GOT3 (cell line): ENCODE results near the gene BEST2.
A peak's percentile ranks its signal among the peaks of the same experiment; 100 is the strongest.
"Not testable (repeated sequence)": the region's sequence is repeated elsewhere in the genome, so short reads cannot be mapped to it uniquely, and the experiment has no call there.

ENCODE experiments used
- DNase-seq: peaks from one replicate; lab custom pipeline; 2025; ENCODE audit warnings: mixed read lengths; lab: John Stamatoyannopoulos, UW

BEST2 gene

GRCh38 chr19:12751635-12752034 is at the start of gene BEST2:
BEST2 (plus strand) TSS chr19:12751791; CDS start chr19:12752593, 802 bp downstream.
- DNase-seq, result no peak

GRCh38 chr19:12703046-12703445 is 48.5 kb upstream of the BEST2 start:
- no peak for DNase-seq

DNA sequence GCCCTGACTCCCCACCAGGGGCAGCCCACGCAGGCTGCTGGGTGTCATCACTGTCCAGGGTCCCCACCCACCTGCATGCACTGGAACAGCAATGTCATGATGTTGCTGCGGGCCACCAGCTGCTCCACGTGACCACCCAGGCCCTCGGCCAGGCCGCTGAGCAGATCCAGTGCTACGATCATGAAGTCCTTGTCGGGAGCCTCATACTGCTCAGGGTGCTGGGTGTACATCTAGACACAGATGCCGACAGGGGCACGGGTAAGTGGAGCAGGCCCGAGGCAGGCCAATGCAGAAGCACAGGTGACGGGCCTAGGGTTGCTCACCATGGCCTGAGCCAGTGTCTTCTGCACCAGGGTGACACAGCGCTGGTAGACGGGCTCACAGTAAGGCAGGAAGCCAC is 46.4 kb upstream of the BEST2 start:
- DNase-seq, result no peak

- DNase-seq, result no peak
Measured at GRCh38 chr19:12705654-12706331, 45.8 kb upstream of the BEST2 start.

GRCh38 chr19:12706332-12706718 is 45.3 kb upstream of the BEST2 start:
- DNase-seq, result no peak

- DNase-seq, result no peak
Measured at GRCh38 chr19:12708641-12709040, 43.0 kb upstream of the BEST2 start.

- DNase-seq, result no peak
Measured at GRCh38 chr19:12711187-12711586, 40.4 kb upstream of the BEST2 start.

GRCh38 chr19:12712077-12712476 is 39.5 kb upstream of the BEST2 start:
- DNase-seq, result not testable (repeated sequence)

- DNase-seq, result not testable (repeated sequence)
Measured at GRCh38 chr19:12713304-12713703, 38.3 kb upstream of the BEST2 start.

DNA sequence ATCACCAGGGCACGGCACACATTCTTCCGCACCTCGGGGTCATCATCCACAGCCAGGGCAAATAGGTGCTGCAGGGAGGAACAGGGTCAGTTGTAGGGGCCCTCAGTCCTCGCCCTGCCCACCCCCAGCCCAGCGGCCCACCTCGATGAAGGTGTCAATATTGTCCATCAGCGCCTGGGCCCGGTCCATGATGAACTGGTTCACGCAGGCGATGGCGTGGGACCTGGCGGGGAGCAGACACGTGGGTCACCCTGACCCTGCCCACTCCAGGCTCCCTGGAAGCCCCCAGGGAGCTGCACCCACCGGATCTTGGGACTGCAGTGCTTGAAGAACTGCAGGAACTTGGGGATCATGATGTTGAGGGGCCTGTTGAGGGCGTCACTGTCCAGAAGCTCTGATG is 36.5 kb upstream of the BEST2 start:
- DNase-seq, result no peak

GRCh38 chr19:12715929-12716328 is 35.7 kb upstream of the BEST2 start:
- DNase-seq, result no peak

DNA sequence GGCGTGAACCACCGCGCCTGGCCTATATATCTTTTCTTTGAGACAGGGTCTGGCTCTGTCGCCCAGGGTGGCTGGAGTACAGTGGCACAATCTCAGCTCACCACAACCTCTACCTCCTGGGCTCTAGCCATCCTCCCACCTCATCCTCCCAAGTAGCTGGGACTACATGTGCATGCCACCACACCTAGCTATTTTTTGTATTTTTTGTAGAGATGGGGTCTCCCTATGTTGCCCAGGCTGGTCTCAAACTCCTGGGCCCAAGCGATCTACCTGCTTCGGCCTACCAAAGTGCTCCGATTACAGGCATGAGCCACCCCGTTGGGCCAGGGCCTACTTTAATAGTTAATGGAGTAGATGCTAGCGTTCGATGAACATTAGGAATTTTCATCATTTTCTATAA is 31.3 kb upstream of the BEST2 start:
- no peak for DNase-seq

DNA sequence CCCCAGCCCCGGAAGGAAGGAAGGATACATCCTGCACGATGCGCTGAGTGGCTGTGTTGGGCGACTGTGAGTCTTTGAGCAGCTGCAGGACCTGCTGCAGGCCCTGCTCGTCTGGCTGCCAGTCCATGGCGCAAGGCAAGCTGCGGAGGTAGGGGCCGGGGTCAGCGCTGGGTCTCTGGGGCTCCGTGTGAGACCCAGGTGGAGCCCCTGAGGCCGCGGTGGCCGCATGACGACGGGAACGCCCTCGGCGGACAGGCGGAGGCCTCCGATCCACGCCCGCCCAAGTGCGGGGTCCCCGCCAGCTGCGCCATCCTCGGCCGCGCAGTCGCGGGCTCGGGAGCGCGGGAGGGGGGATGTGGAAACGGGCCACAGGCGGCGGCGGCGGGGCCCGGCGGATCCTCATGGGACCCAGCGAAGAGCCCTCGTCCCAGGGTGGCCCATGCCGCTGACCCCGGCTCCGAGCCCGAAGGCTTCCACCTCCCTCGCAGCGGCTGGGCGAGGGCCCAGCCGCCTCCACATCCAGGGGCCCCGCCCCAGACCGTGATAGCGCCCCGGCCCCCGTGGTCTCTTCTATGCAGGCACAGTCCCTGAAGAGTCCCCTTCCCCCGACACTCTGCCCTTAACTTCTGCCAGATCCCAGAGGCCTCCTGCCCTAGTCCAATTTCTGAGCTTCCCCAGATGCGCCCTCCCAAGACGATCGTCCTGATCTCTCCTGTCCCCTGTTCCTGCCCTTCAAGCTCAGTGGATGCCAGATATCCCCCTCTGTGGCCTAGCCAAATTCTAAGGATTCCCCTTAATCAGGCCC is 30.5 kb upstream of the BEST2 start:
- DNase-seq, result no peak

- DNase-seq, result no peak
Measured at GRCh38 chr19:12721656-12722565, 29.7 kb upstream of the BEST2 start.

GRCh38 chr19:12722566-12723380 is 28.8 kb upstream of the BEST2 start:
- peak; percentile 82 for DNase-seq

DNA sequence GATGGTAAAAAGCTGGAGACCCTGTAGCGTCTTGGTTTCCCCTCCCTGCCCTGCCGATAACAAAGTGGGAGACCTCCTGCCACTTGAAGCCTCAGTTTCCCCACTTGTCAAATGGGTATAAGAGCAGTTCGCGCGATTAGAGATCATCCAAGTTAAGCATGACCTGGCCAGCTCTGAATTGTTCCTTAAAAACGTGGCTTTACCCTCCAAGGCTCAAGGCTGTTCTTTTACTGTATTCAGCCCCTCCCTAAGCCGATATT is 28.3 kb upstream of the BEST2 start:
- no peak for DNase-seq

- DNase-seq, result no peak
Measured at GRCh38 chr19:12723641-12724426, 27.8 kb upstream of the BEST2 start, which contains the start of gene TNPO2. TNPO2 (minus strand) TSS chr19:12723932; CDS start chr19:12720977, 2,955 bp downstream.

DNA sequence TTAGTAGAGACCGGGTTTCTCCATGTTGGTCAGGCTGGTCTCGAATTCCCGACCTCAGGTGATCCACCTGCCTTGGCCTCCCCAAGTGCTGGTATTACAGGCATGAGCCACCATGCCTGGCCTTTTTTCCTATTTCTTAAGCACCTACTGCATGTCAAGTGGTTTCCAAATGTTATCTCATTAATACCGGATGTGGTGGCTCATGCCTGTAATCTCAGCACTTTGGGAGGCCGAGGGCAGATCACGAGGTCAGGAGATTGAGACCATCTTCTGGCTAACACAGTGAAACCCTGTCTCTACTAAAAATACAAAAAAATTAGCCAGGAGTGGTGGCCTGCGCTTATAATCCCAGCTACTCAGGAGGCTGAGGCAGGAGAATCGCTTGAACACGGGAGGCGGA is 26.0 kb upstream of the BEST2 start:
- DNase-seq, result not testable (repeated sequence)

DNA sequence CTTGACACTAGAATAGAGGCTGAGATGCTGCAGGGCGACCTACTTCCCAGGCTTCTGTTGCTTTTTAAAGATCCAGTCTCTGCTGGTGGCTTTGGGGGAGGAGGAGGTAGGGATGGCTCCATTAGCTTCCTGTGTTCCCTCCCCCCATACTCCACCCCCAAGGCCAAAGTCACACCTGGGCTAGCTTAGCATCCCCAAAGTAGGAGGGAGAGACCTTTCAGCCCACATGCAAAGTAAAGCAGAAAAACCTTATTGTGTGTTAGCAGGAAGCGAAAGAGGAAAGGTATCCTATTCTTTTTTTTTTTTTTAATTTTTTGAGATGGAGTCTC is 24.6 kb upstream of the BEST2 start:
- no peak for DNase-seq

DNA sequence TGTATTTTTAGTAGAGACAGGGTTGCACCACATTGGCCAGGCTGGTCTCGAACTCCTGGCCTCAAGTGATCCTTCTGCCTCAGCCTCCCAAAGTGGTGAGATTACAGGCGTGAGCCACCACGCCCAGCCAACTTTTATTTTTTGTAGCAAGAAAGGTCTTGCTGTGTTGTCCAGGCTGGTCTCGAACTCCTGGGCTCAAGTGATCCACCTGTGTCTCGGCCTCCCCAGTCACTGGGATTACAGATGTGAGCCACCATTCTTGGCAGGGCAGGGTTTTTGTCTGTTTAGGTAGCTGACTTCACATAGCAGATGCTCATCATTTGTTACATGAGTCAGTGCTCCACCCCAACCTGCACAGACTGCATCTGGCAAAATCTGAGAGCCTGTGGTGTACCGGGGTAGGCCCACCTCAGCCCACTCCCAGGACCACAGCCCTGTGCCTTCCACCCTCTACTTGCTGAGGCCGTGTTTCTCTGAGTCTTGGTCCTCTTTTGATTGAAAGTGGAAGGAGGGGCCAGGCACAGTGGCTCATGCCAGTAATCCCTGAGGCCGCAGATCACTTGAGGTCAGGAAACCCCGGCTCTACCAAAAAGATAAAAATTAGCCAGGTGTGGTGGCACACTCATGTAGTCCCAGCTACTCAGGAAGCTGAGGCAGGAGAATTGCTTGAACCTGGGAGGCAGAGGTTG is 23.7 kb upstream of the BEST2 start:
- no peak for DNase-seq
